Calu3 (cell line): ENCODE data around the gene FBXL17. TPM values are rescaled to one million over a fixed set of nuclear protein-coding genes. Genes with fewer than 3 reads are reported as not detected.

Source experiments
- BruUV-seq: library from RNA; stranded (reverse); fragments of 400-500 nt; replicated peaks from 2 replicates; lab custom pipeline; 2021; lab: Mats Ljungman, UMichigan
- CTCF ChIA-PET: fragments of 300-600 bp; sonication (Branson Sonifier 250); formaldehyde crosslinking; loops from one replicate; lab custom pipeline; 2022; ENCODE audit warnings: antibody characterized with exemption; lab: Charles Lee
- DNase-seq: peaks from one replicate; pipeline ENCODE4 v3.0.0; 2022
- H3K27ac Mint-ChIP-seq: one replicate; pipeline ENCODE4 v1.8.0; 2022; ENCODE audit warnings: mixed read lengths; ENCODE audit not compliant: unreplicated experiment
- H3K27me3 Mint-ChIP-seq: one replicate; pipeline ENCODE4 v1.8.0; 2022; ENCODE audit warnings: mixed read lengths; ENCODE audit not compliant: unreplicated experiment
- H3K36me3 Mint-ChIP-seq: one replicate; pipeline ENCODE4 v1.8.0; 2022; ENCODE audit warnings: mild to moderate bottlenecking, moderate library complexity, mixed read lengths; ENCODE audit not compliant: insufficient read depth, unreplicated experiment
- H3K4me1 Mint-ChIP-seq: one replicate; pipeline ENCODE4 v1.8.0; 2022; ENCODE audit warnings: mild to moderate bottlenecking, low read depth, mixed read lengths; ENCODE audit not compliant: unreplicated experiment
- H3K4me3 Mint-ChIP-seq: one replicate; pipeline ENCODE4 v1.8.0; 2022; ENCODE audit warnings: mild to moderate bottlenecking, low read depth, moderate library complexity, mixed read lengths; ENCODE audit not compliant: unreplicated experiment
- H3K9me3 Mint-ChIP-seq: one replicate; pipeline ENCODE4 v1.8.0; 2022; ENCODE audit warnings: low read depth, mixed read lengths; ENCODE audit not compliant: unreplicated experiment
- intact Hi-C: fragments of 100-400 bp; cut with micrococcal nuclease; formaldehyde crosslinking; loops from one replicate; pipeline ENCODE4 v1.10.0; 2022; ENCODE audit not compliant: unreplicated experiment
- total RNA-seq: library from RNA; stranded (reverse); gene quantifications from 2 replicates; pipeline ENCODE4 v1.2.3, GENCODE V29; 2022
- TF ChIP-seq, protein P1 (sequence below): fragments of 200-600 bp; IDR thresholded peaks from one replicate; pipeline ENCODE4 v1.8.0; 2022; ENCODE audit warnings: antibody characterized with exemption; ENCODE audit not compliant: unreplicated experiment

FBXL17 gene
- total RNA-seq, 1 experiment from 2014 or later, result 19.6 TPM

DNA sequence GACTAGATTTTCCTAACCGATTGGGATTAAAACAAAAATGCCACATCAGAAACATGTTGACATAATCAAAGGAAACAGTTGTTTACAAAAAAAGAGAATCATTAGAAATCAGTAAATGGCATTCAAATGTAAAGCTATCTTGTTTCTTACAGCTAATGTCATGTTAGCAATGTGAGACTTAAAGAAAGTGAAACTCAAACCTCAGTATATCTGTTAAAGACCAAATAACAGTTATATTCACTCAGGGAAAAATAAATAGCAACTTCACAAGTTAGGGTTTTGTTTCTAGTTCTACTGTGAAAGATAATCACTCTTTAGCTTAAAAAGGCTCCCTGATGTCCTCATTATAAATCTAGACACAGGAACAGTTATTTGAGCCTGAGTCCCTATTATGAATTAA, 521.9 kb downstream of the FBXL17 start:
- DNase-seq, result no peak
- CTCF ChIA-PET, result no interaction called here
- no TSS peak for BruUV-seq

DNA sequence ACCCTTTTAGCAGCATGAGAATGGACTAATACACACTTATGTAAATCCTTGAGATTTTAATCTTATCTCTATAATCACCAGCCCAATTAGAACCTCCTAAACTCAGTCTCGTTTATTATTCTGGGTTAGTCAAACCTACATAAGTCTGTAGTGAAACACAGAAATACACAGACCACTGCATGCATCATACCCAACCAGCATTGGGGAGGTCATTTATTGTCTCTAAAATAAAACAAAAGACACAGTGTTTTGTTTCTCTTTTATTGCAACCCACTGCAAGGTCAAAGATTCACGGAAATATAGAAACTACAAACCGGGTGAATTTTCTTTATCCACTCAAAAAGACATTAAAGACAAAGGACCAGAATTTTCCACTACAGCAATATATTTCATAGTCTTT, 523.1 kb downstream of the FBXL17 start:
- Mint-ChIP-seq H3K36me3 (no peaks in the 10 kb centered on the region), H3K27me3 (no peaks in the 10 kb centered on the region), H3K9me3 (no peaks in the 10 kb centered on the region), H3K4me1 (no peaks in the 10 kb centered on the region), H3K4me3 (no peak overlapping the region), H3K27ac (no peak overlapping the region)
- CTCF ChIA-PET, result no interaction called here
- intact Hi-C loops, result no loop called here
- TF ChIP-seq, protein P1, sequence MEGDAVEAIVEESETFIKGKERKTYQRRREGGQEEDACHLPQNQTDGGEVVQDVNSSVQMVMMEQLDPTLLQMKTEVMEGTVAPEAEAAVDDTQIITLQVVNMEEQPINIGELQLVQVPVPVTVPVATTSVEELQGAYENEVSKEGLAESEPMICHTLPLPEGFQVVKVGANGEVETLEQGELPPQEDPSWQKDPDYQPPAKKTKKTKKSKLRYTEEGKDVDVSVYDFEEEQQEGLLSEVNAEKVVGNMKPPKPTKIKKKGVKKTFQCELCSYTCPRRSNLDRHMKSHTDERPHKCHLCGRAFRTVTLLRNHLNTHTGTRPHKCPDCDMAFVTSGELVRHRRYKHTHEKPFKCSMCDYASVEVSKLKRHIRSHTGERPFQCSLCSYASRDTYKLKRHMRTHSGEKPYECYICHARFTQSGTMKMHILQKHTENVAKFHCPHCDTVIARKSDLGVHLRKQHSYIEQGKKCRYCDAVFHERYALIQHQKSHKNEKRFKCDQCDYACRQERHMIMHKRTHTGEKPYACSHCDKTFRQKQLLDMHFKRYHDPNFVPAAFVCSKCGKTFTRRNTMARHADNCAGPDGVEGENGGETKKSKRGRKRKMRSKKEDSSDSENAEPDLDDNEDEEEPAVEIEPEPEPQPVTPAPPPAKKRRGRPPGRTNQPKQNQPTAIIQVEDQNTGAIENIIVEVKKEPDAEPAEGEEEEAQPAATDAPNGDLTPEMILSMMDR, result no peak
- DNase-seq, result no peak
- no TSS peak for BruUV-seq

More for the DNA sequence above, 521.9 kb downstream of the FBXL17 start:
- no peak overlapping the region for H3K4me3 Mint-ChIP-seq
- TF ChIP-seq, protein P1, result no peak
- intact Hi-C loops, result loop anchor here (10.0 kb wide), 1 partner anchor 485 kb away; no protein-coding TSS in a partner anchor
- no peaks in the 10 kb centered on the region for H3K36me3 Mint-ChIP-seq
- H3K27me3 Mint-ChIP-seq, result no peaks in the 10 kb centered on the region
- no peak overlapping the region for H3K27ac Mint-ChIP-seq
- no peaks in the 10 kb centered on the region for H3K9me3 Mint-ChIP-seq
- no peaks in the 10 kb centered on the region for H3K4me1 Mint-ChIP-seq

DNA sequence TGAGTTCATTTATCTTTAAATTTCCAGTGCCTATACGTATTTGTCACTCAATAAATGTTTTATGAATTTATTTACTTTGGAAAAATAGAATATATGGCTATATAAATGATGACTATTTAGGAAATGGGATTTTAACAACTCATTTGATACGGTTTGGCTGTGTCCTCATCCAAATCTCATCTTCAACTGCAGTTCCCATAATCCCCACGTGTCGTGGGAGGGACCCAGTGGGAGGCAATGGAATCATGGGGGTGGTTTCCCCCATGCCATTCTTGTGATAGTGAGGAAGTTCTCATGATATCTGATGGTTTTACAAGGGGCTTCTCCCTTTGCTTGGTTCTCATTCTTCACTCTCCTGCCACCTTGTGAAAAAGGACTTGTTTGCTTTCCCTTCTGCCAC, 523.6 kb downstream of the FBXL17 start:
- BruUV-seq, result no TSS peak
- H3K27me3 Mint-ChIP-seq, result no peaks in the 10 kb centered on the region
- no peaks in the 10 kb centered on the region for H3K9me3 Mint-ChIP-seq

DNA sequence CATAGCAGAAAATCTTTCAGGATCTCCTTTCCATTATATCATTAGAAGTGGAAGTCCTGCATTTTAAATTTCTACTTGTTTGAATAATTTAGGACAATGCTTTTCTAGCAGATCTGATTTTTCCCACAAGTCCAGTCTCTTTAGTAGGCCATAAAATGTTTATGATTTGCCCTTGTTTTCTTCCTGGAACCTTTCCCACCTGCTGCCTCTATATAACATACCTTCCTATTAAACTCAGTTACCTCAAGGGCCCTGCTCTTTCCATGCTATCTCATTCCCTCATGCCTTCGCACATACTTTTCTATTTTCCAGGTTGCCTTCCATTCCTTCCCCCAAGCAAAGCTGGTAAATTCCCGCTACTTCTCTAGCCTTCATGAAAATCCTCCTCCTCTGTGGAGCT, 524.1 kb downstream of the FBXL17 start:
- BruUV-seq, result no TSS peak
- intact Hi-C loops, result no loop called here
- H3K36me3 Mint-ChIP-seq, result no peaks in the 10 kb centered on the region

More for the DNA sequence above, 523.6 kb downstream of the FBXL17 start:
- Mint-ChIP-seq H3K4me1 (no peaks in the 10 kb centered on the region), H3K4me3 (no peak overlapping the region), H3K36me3 (no peaks in the 10 kb centered on the region), H3K27ac (no peak overlapping the region)
- DNase-seq, result no peak
- intact Hi-C loops, result no loop called here
- CTCF ChIA-PET, result no interaction called here
- TF ChIP-seq, protein P1, result no peak

More for the DNA sequence above, 524.1 kb downstream of the FBXL17 start:
- CTCF ChIA-PET, result no interaction called here
- Mint-ChIP-seq H3K27ac (no peak overlapping the region), H3K4me3 (no peak overlapping the region), H3K4me1 (no peaks in the 10 kb centered on the region), H3K9me3 (no peaks in the 10 kb centered on the region), H3K27me3 (no peaks in the 10 kb centered on the region)
- DNase-seq, result no peak
- TF ChIP-seq, protein P1, result no peak
